Trophoblast cell (in vitro differentiated cells and primary cell): Measurements from ENCODE around the gene HRH3.

ENCODE experiments used
- DNase-seq, 2 donors: peaks; one replicate each; pipeline ENCODE4 v3.0.0-alpha.2; 2016
- H2AFZ ChIP-seq: 2 replicates; pipeline ENCODE4 v1.6.1; 2013; ENCODE audit warnings: low read length, moderate library complexity, mild to moderate bottlenecking; ENCODE audit not compliant: insufficient read depth, poor library complexity
- H2AK5ac ChIP-seq: 2 replicates; pipeline ENCODE4 v1.6.1; 2013; ENCODE audit warnings: mild to moderate bottlenecking, low read length
- H2BK120ac ChIP-seq: 2 replicates; pipeline ENCODE4 v1.6.1; 2013; ENCODE audit warnings: low read length, mild to moderate bottlenecking, moderate library complexity; ENCODE audit not compliant: insufficient read depth, poor library complexity
- H2BK12ac ChIP-seq: 2 replicates; pipeline ENCODE4 v1.6.1; 2013; ENCODE audit warnings: mild to moderate bottlenecking, low read length, moderate library complexity
- H2BK5ac ChIP-seq: 2 replicates; pipeline ENCODE4 v1.6.1; 2013; ENCODE audit warnings: low read length, low read depth, moderate library complexity, mild to moderate bottlenecking; ENCODE audit not compliant: poor library complexity
- H3K14ac ChIP-seq: 2 replicates; pipeline ENCODE4 v1.6.1; 2013; ENCODE audit warnings: mild to moderate bottlenecking, low read length
- H3K18ac ChIP-seq: 2 replicates; pipeline ENCODE4 v1.6.1; 2013; ENCODE audit warnings: mild to moderate bottlenecking, low read length
- H3K23ac ChIP-seq: 2 replicates; pipeline ENCODE4 v1.6.1; 2013; ENCODE audit warnings: low read length
- H3K27ac ChIP-seq: 2 replicates; pipeline ENCODE4 v1.5.1; 2013; ENCODE audit warnings: low read depth, mild to moderate bottlenecking, inconsistent platforms, low read length, moderate library complexity
- H3K27me3 ChIP-seq: 2 replicates; pipeline ENCODE4 v1.6.1; 2013; ENCODE audit warnings: inconsistent platforms, mild to moderate bottlenecking, low read length, moderate library complexity; ENCODE audit not compliant: insufficient read depth
- H3K36me3 ChIP-seq, 2 experiments: 1 replicate in 1 of 2; 2 replicates in 1 of 2; pipeline ENCODE4 v1.6.1; 2013; ENCODE audit warnings: low read length in 2 of 2, mild to moderate bottlenecking in 2 of 2, moderate library complexity in 1 of 2; ENCODE audit not compliant: insufficient read depth in 2 of 2, control insufficient read depth in 1 of 2
- H3K4ac ChIP-seq: 2 replicates; pipeline ENCODE4 v1.6.1; 2013; ENCODE audit warnings: low read depth, mild to moderate bottlenecking, low read length, moderate library complexity
- H3K4me1 ChIP-seq, 2 experiments: 1 replicate in 1 of 2; 2 replicates in 1 of 2; pipeline ENCODE4 v1.6.1; 2013; ENCODE audit warnings: low read length in 2 of 2, mild to moderate bottlenecking in 2 of 2, moderate library complexity in 1 of 2; ENCODE audit not compliant: insufficient read depth in 2 of 2, control insufficient read depth in 1 of 2
- H3K4me2 ChIP-seq: 2 replicates; pipeline ENCODE4 v1.6.1; 2013; ENCODE audit warnings: inconsistent platforms, mild to moderate bottlenecking, low read length, moderate library complexity
- H3K4me3 ChIP-seq: 2 replicates; pipeline ENCODE4 v1.5.1; 2013; ENCODE audit warnings: mild to moderate bottlenecking, low read depth, low read length, inconsistent platforms
- H3K79me1 ChIP-seq: one replicate; pipeline ENCODE4 v1.6.1; 2013; ENCODE audit warnings: low read length
- H3K79me2 ChIP-seq: 2 replicates; pipeline ENCODE4 v1.6.1; 2013; ENCODE audit warnings: low read length, mild to moderate bottlenecking; ENCODE audit not compliant: control insufficient read depth, insufficient read depth, poor library complexity
- H3K9ac ChIP-seq: 2 replicates; pipeline ENCODE4 v1.6.1; 2013; ENCODE audit warnings: mild to moderate bottlenecking, low read length
- H3K9me3 ChIP-seq: 2 replicates; pipeline ENCODE4 v1.6.1; 2013; ENCODE audit warnings: low read depth, mild to moderate bottlenecking, control low read depth, inconsistent platforms, low read length; ENCODE audit not compliant: insufficient read depth
- H4K12ac ChIP-seq: 2 replicates; pipeline ENCODE4 v1.6.1; 2013; ENCODE audit warnings: low read depth, mild to moderate bottlenecking, low read length, moderate library complexity
- H4K8ac ChIP-seq: 2 replicates; pipeline ENCODE4 v1.6.1; 2013; ENCODE audit warnings: low read depth, mild to moderate bottlenecking, low read length, moderate library complexity
- H4K91ac ChIP-seq: one replicate; pipeline ENCODE4 v1.6.1; 2013; ENCODE audit warnings: low read depth, mild to moderate bottlenecking, low read length, moderate library complexity
- WGBS: extraction: QIAGEN DNeasy Blood & Tissue Kit; methylation state at CpG from one replicate; pipeline ENCODE4 v1.1.7; 2013; ENCODE audit warnings: missing lambda C conversion rate; ENCODE audit not compliant: insufficient read length, insufficient coverage; ENCODE audit errors: extremely low coverage; 5-methylcytosine and 5-hydroxymethylcytosine counted together

Gene HRH3

DNA sequence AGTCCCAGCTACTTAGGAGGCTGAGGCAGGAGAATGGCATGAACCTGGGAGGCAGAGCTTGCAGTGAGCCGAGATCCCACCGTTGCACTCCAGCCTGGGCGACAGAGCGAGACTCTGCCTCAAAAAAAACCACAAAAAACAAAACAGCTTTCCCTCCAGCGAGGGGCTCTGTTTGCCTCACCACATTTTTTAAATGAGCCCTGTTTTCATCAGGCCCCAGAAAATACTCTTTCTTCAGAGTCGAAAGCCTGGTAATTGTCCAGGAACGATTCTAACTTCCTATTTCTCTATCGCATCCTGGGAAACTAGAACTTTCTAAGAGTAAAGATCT, 25.0 kb downstream of the HRH3 start:
- Histone ChIP-seq H2AFZ (no peak overlapping the region), H3K4me3 (no peak overlapping the region), H3K4me1 (no peaks in the 10 kb centered on the region), H3K9ac (no peak overlapping the region), H3K27ac (no peak overlapping the region), H4K91ac (no peak overlapping the region), H3K79me2 (no peaks in the 10 kb centered on the region), H3K4me2 (no peak overlapping the region), H3K23ac (no peak overlapping the region), H3K9me3 (peaks cover 2% of the 10 kb centered on the region), H3K18ac (no peak overlapping the region), H4K12ac (no peak overlapping the region), H4K8ac (no peak overlapping the region), H2BK120ac (no peak overlapping the region), H2AK5ac (no peak overlapping the region), H3K27me3 (no peaks in the 10 kb centered on the region), H2BK12ac (no peak overlapping the region), H2BK5ac (no peak overlapping the region), H3K4ac (no peak overlapping the region), H3K36me3 (peaks cover 39% of the 10 kb centered on the region in 2 experiments), H3K79me1 (no peaks in the 10 kb centered on the region), H3K14ac (no peak overlapping the region)
- DNase-seq = no peak
- no CpG with 5 or more reads among the region's 8 CpGs for WGBS

DNA sequence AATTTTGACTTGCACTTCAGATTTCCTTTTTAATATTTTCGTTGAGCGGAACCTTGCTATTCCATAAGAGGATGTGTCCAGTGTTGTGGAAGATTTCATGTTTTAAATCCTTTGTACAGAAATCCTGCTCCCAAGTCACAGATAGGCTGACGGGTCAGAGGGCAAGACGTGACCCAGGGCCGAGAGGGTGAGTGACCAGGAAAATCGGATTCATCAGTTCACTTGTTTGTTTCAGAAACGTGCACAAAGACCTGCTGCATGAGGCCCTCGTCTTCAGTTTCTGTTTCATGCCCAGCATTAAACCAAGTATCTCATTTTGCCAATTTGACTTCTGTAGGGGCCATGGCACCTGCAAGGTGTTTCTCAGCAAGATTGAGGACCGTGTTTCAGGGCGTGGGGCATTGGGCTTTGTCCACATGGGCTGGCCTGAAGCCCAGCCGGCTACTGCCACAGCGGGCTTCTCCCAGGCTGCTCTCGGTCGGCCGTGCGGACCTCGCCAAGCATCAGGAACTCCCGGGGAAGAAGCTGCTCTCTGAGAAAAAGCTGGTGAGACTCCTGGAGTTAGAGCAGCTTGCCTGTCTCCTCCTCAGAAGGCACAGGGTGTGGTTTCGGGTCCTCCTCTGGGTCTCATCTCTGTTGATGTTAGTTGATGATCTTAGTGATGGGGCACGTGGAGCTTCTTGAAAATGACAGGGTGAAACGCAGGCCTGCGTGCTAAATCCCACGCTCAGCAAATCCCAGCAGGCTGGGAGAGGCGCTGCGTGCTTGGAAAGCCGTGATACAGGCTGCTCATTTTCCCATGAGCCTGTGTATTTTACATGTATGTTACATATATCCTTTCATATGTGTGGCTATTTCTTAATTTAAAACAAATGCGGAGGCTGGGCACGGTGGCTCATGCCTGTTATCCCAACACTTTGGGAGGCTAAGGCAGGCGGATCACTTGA, 26.7 kb downstream of the HRH3 start:
- H3K9me3 ChIP-seq = peaks cover 2% of the 10 kb centered on the region
- no peaks in the 10 kb centered on the region for H3K27me3 ChIP-seq
- H3K14ac ChIP-seq = no peak overlapping the region
- no peak overlapping the region for H3K4me2 ChIP-seq
- no peak overlapping the region for H3K23ac ChIP-seq
- no peaks in the 10 kb centered on the region for H3K79me1 ChIP-seq
- no peaks in the 10 kb centered on the region for H3K79me2 ChIP-seq
- H4K8ac ChIP-seq = no peak overlapping the region
- H3K18ac ChIP-seq = no peak overlapping the region
- H2BK5ac ChIP-seq = no peak overlapping the region
- H2AFZ ChIP-seq = no peak overlapping the region
- H3K4ac ChIP-seq = no peak overlapping the region
- no peak for DNase-seq
- no peak overlapping the region for H2AK5ac ChIP-seq
- no peak overlapping the region for H3K4me3 ChIP-seq
- H2BK12ac ChIP-seq = no peak overlapping the region
- no peak overlapping the region for H2BK120ac ChIP-seq
- WGBS = no CpG with 5 or more reads among the region's 29 CpGs
- H3K4me1 ChIP-seq = no peaks in the 10 kb centered on the region
- H4K12ac ChIP-seq = no peak overlapping the region
- no peak overlapping the region for H3K9ac ChIP-seq
- H4K91ac ChIP-seq = no peak overlapping the region
- H3K36me3 ChIP-seq = peaks cover 32 to 34% of the 10 kb centered on the region in 2 experiments
- H3K27ac ChIP-seq = no peak overlapping the region

DNA sequence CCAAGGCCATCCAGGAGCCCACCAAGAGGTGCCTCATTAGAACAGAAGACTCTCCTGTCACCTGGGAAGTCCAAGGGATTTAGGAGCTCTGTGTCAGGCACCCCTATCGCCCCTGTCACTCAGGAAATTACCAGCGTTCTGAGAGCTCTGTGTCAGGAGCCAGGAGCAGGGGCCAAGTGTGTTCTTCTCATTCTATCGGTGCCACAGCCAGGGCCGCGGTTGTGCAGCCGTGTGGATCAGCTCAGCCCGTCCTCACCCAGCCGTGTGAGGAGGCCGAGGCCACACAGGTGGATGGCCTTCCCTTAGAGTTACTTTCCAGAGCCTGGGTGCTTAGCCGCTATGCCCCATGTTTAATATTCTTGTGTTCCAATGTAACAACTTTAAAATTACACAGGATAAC, 27.4 kb downstream of the HRH3 start:
- WGBS = no CpG with 5 or more reads among the region's 10 CpGs
- no peak overlapping the region for H4K12ac ChIP-seq
- DNase-seq = no peak

DNA sequence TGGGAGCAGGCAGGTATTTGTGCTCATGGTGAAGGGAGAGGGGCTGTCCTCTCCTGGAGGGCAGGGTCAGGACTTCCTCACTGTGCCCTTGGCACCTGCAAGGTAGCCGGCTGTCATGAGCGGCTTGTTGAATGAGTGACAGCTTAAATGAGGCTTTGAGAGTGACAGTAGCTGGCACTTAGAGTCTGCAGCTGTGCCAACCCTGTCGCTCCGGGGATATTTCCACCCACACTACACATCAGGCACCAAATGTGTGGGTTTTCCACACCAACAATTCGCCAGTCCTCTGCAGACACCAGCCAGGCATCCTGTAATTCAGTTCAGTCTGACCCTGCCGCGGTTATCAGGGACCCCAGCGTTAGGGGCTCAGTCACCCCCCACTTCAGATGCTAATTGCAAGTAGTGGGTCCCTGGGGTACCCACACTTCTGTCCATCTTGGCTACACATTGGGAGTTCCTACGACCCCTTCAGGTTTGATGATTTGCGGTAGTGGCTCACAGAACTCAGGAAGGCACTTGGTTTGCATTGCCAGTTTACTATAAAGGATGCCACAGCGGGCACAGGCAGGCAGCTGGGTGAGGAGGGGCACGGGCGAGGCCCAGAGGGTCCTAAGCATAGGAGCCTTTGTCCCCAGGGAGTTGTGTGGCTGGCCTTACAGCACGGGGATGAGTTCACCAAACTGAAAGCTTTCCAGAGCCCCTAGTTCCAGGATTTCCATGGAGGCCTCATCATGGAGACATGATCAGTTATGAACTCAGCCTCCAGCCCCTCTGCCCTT, 28.1 kb downstream of the HRH3 start:
- peaks cover 2% of the 10 kb centered on the region for H3K9me3 ChIP-seq
- H4K91ac ChIP-seq = no peak overlapping the region
- no peak overlapping the region for H3K27ac ChIP-seq
- peaks cover 0 to under 1% of the 10 kb centered on the region in 2 experiments for H3K4me1 ChIP-seq
- H3K79me2 ChIP-seq = no peaks in the 10 kb centered on the region
- H3K27me3 ChIP-seq = no peaks in the 10 kb centered on the region
- no peak overlapping the region for H4K8ac ChIP-seq
- DNase-seq = no peak
- no peak overlapping the region for H2BK120ac ChIP-seq
- no peak overlapping the region for H2BK12ac ChIP-seq
- H4K12ac ChIP-seq = no peak overlapping the region
- H2AFZ ChIP-seq = no peak overlapping the region
- H3K36me3 ChIP-seq = peaks cover 22 to 23% of the 10 kb centered on the region in 2 experiments
- no CpG with 5 or more reads among the region's 14 CpGs for WGBS
- no peak overlapping the region for H3K4me3 ChIP-seq
- no peaks in the 10 kb centered on the region for H3K79me1 ChIP-seq
- no peak overlapping the region for H3K14ac ChIP-seq
- H3K23ac ChIP-seq = no peak overlapping the region
- H3K18ac ChIP-seq = no peak overlapping the region
- no peak overlapping the region for H3K4me2 ChIP-seq
- no peak overlapping the region for H2AK5ac ChIP-seq
- H2BK5ac ChIP-seq = no peak overlapping the region
- H3K4ac ChIP-seq = no peak overlapping the region
- H3K9ac ChIP-seq = no peak overlapping the region

More for the DNA sequence above, 27.4 kb downstream of the HRH3 start:
- Histone ChIP-seq H4K91ac (no peak overlapping the region), H2BK120ac (no peak overlapping the region), H3K14ac (no peak overlapping the region), H3K79me1 (no peaks in the 10 kb centered on the region), H2BK12ac (no peak overlapping the region), H2AK5ac (no peak overlapping the region), H3K4me3 (no peak overlapping the region), H3K18ac (no peak overlapping the region), H2BK5ac (no peak overlapping the region), H3K4ac (no peak overlapping the region), H3K36me3 (peaks cover 25 to 26% of the 10 kb centered on the region in 2 experiments), H3K23ac (no peak overlapping the region), H3K27ac (no peak overlapping the region), H2AFZ (no peak overlapping the region), H3K27me3 (no peaks in the 10 kb centered on the region), H3K4me2 (no peak overlapping the region), H3K4me1 (no peaks in the 10 kb centered on the region), H3K9ac (no peak overlapping the region), H3K9me3 (peaks cover 2% of the 10 kb centered on the region), H4K8ac (no peak overlapping the region), H3K79me2 (no peaks in the 10 kb centered on the region)
